HepG2 (cell line): ENCODE data around the gene GATA5. TPM values are rescaled to one million over a fixed set of nuclear protein-coding genes. Genes with fewer than 3 reads are reported as not detected.

Experiments
- CCAR2 ChIP-seq: fragments of 200-400 bp; formaldehyde crosslinking; optimal IDR thresholded peaks from 2 replicates; pipeline ENCODE3; 2018; ENCODE audit warnings: low read depth, mild to moderate bottlenecking, low read length, moderate library complexity
- HNF4G ChIP-seq, 2 experiments: sonication (generic) in 1 of 2; formaldehyde crosslinking in 1 of 2; IDR thresholded peaks; 2 replicates each; pipeline versions ENCODE4 v1.4.0 to v1.6.1; 2011 to 2020; ENCODE audit warnings: borderline replicate concordance in 2 of 2, low read depth in 2 of 2, mild to moderate bottlenecking in 2 of 2, low read length in 1 of 2, missing genetic modification reagents in 1 of 2, moderate library complexity in 1 of 2
- HNRNPLL ChIP-seq: fragments of 200-400 bp; formaldehyde crosslinking; IDR thresholded peaks from 2 replicates; pipeline ENCODE4 v1.6.1; 2017; ENCODE audit warnings: mild to moderate bottlenecking, low read depth, low read length; ENCODE audit not compliant: poor library complexity, severe bottlenecking
- HNRNPUL1 ChIP-seq: fragments of 200-400 bp; formaldehyde crosslinking; IDR thresholded peaks from 2 replicates; pipeline ENCODE4 v1.6.1; 2017; ENCODE audit warnings: low read depth, mild to moderate bottlenecking, low read length, moderate library complexity
- KMT2B ChIP-seq: IDR thresholded peaks from 2 replicates; pipeline ENCODE4 v1.6.1; 2016; ENCODE audit warnings: missing genetic modification reagents, missing compliant biosample characterization
- NFYB ChIP-seq: sonication (generic); formaldehyde crosslinking; IDR thresholded peaks from 2 replicates; pipeline ENCODE4 v1.4.0; 2020; ENCODE audit warnings: missing genetic modification reagents
- PTBP1 ChIP-seq: fragments of 200-400 bp; formaldehyde crosslinking; IDR thresholded peaks from 2 replicates; pipeline ENCODE4 v1.6.1; 2018; ENCODE audit warnings: low read length, low read depth; ENCODE audit not compliant: poor library complexity, severe bottlenecking
- ZMYM3 ChIP-seq: sonication (generic); formaldehyde crosslinking; IDR thresholded peaks from 2 replicates; pipeline ENCODE4 v1.5.1; 2020; ENCODE audit warnings: mild to moderate bottlenecking, missing genetic modification reagents
- ZMYM4 ChIP-seq: sonication (generic); formaldehyde crosslinking; IDR thresholded peaks from 2 replicates; pipeline ENCODE4 v1.8.1; 2023; ENCODE audit warnings: mild to moderate bottlenecking, missing genetic modification reagents
- ZNF232 ChIP-seq: sonication (generic); formaldehyde crosslinking; IDR thresholded peaks from 2 replicates; pipeline ENCODE4 v1.4.0; 2020; ENCODE audit warnings: missing genetic modification reagents, borderline replicate concordance
- ZNF773 ChIP-seq: sonication (generic); formaldehyde crosslinking; IDR thresholded peaks from 2 replicates; pipeline ENCODE4 v1.4.0; 2020; ENCODE audit warnings: missing genetic modification reagents, borderline replicate concordance
- polyA plus RNA-seq, 8 experiments: library from polyadenylated mRNA; depleted of rRNA in 3 of 8; stranded (reverse) in 7 of 8; unstranded in 1 of 8; fragments of >200 nt; fragmentation: Illumina TruSeq in 4 of 8; extraction: Trizol in 4 of 8; gene quantifications; 2 replicates each; pipeline versions ENCODE4 v1.2.1 to v1.2.3, GENCODE V29; 2011 to 2016; ENCODE audit warnings: low read depth in 4 of 8, missing spikeins in 1 of 8, mixed read lengths in 1 of 8; ENCODE audit not compliant: insufficient read depth in 1 of 8
- total RNA-seq, 5 experiments: library from RNA; depleted of rRNA; stranded (reverse); fragments of >200 nt; fragmentation: Illumina TruSeq; extraction: Trizol; gene quantifications; 2 replicates each; pipeline ENCODE4 v1.2.3, GENCODE V29; 2016; ENCODE audit warnings: low read depth in 1 of 5
- TF ChIP-seq, protein P1 (sequence below), 2 experiments: fragments of 450-650 bp in 1 of 2; sonication (generic) in 1 of 2; formaldehyde crosslinking in 1 of 2; IDR thresholded peaks; 2 replicates each; pipeline versions ENCODE4 v1.6.1 to v1.8.0; 2016 to 2022; ENCODE audit warnings: antibody characterized with exemption in 1 of 2, mild to moderate bottlenecking in 1 of 2, missing genetic modification reagents in 1 of 2
- TF ChIP-seq, protein P2 (sequence below): sonication (generic); formaldehyde crosslinking; IDR thresholded peaks from 2 replicates; pipeline ENCODE4 v1.8.0; 2023; ENCODE audit warnings: mild to moderate bottlenecking, missing genetic modification reagents
- TF ChIP-seq, protein P3 (sequence below): sonication (generic); formaldehyde crosslinking; IDR thresholded peaks from 2 replicates; pipeline ENCODE4 v1.5.1; 2020; ENCODE audit warnings: missing genetic modification reagents, mild to moderate bottlenecking, borderline replicate concordance
- TF ChIP-seq, protein P4 (sequence below): IDR thresholded peaks from 2 replicates; pipeline ENCODE4 v1.6.1; 2012; ENCODE audit warnings: inconsistent platforms

GATA5 gene
- total and polyA plus RNA-seq, 2 of the 13 experiments (the other 11 are each of a cell fraction or from before 2014, with no cell fraction given) = 0.12 to 0.20 TPM

DNA sequence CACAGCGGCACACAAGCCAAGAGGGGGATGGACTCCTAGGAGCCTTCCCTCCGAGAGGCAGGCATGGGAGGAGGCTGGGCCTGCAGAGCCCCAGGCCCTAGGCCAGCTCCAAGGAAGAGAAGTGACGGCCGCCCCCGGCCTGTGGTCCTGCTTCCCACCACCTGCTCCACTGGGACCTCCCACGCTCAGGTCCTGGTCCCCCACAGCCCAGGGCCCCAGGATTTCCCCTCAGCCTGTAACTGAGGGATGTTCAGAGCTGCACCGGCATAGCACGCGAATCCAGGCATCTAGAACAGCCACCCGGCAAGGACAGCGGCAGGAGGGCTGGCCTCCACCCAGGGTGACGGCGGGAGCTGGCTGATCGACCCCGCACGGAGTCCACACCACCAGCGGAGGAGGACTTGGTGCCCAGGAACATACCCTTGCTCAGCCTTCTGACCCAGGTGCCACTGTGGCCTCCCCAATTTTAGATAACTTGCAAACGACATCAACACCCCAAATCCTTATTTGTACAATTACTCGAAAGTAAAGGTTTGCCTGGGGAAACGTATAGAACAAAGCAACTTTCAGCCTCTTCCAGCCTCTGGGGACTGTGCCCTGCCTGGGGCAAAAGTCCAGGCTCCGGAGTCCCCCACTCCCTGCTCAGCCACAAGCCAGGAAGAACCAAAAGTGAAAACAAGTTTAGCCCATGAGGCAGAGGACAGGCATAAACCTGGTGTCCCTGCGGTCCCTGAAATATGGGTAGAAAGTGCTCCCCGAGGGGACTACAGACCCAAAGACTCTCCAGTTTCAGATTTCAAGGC lies 3.5 kb downstream of the GATA5 start (continued):
- TF ChIP-seq, protein P1, sequence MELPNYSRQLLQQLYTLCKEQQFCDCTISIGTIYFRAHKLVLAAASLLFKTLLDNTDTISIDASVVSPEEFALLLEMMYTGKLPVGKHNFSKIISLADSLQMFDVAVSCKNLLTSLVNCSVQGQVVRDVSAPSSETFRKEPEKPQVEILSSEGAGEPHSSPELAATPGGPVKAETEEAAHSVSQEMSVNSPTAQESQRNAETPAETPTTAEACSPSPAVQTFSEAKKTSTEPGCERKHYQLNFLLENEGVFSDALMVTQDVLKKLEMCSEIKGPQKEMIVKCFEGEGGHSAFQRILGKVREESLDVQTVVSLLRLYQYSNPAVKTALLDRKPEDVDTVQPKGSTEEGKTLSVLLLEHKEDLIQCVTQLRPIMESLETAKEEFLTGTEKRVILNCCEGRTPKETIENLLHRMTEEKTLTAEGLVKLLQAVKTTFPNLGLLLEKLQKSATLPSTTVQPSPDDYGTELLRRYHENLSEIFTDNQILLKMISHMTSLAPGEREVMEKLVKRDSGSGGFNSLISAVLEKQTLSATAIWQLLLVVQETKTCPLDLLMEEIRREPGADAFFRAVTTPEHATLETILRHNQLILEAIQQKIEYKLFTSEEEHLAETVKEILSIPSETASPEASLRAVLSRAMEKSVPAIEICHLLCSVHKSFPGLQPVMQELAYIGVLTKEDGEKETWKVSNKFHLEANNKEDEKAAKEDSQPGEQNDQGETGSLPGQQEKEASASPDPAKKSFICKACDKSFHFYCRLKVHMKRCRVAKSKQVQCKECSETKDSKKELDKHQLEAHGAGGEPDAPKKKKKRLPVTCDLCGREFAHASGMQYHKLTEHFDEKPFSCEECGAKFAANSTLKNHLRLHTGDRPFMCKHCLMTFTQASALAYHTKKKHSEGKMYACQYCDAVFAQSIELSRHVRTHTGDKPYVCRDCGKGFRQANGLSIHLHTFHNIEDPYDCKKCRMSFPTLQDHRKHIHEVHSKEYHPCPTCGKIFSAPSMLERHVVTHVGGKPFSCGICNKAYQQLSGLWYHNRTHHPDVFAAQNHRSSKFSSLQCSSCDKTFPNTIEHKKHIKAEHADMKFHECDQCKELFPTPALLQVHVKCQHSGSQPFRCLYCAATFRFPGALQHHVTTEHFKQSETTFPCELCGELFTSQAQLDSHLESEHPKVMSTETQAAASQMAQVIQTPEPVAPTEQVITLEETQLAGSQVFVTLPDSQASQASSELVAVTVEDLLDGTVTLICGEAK (IDR thresholded peaks at IDR 0.05) = no peak
- TF ChIP-seq, protein P1 (CRISPR knock-in tag; IDR thresholded peaks at IDR 0.05) = peak; percentile 11; the same call in 1 of the 2 replicates
- peak; percentile 29 for TF ChIP-seq CCAR2
- TF ChIP-seq HNF4G (IDR thresholded peaks at IDR 0.05; ENCODE audit: borderline replicate concordance, low read depth, low read length) = peak; percentile 30; the same call in 1 of the 2 replicates
- TF ChIP-seq HNF4G (CRISPR knock-in tag; IDR thresholded peaks at IDR 0.05; ENCODE audit: borderline replicate concordance, low read depth) = peak; percentile 56; the same call in 1 of the 2 replicates
- peak; percentile 61; the same call in 1 of the 2 replicates for TF ChIP-seq ZNF232 (CRISPR knock-in tag)
- TF ChIP-seq, protein P2, sequence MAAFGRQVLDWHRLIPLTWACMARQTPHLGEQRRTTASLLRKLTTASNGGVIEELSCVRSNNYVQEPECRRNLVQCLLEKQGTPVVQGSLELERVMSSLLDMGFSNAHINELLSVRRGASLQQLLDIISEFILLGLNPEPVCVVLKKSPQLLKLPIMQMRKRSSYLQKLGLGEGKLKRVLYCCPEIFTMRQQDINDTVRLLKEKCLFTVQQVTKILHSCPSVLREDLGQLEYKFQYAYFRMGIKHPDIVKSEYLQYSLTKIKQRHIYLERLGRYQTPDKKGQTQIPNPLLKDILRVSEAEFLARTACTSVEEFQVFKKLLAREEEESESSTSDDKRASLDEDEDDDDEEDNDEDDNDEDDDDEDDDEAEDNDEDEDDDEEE = peak; percentile 83
- no peak for TF ChIP-seq PTBP1
- TF ChIP-seq HNRNPUL1 = no peak
- no peak for TF ChIP-seq ZNF773
- no peak for TF ChIP-seq NFYB (CRISPR knock-in tag)
- TF ChIP-seq HNRNPLL = peak; percentile 36
- TF ChIP-seq, protein P3, sequence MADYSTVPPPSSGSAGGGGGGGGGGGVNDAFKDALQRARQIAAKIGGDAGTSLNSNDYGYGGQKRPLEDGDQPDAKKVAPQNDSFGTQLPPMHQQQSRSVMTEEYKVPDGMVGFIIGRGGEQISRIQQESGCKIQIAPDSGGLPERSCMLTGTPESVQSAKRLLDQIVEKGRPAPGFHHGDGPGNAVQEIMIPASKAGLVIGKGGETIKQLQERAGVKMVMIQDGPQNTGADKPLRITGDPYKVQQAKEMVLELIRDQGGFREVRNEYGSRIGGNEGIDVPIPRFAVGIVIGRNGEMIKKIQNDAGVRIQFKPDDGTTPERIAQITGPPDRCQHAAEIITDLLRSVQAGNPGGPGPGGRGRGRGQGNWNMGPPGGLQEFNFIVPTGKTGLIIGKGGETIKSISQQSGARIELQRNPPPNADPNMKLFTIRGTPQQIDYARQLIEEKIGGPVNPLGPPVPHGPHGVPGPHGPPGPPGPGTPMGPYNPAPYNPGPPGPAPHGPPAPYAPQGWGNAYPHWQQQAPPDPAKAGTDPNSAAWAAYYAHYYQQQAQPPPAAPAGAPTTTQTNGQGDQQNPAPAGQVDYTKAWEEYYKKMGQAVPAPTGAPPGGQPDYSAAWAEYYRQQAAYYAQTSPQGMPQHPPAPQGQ = peak; percentile 19; the same call in 1 of the 2 replicates
- no peak for TF ChIP-seq KMT2B (CRISPR knock-in tag)
- TF ChIP-seq, protein P4, sequence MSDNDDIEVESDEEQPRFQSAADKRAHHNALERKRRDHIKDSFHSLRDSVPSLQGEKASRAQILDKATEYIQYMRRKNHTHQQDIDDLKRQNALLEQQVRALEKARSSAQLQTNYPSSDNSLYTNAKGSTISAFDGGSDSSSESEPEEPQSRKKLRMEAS = peak; percentile 26
- no peak for TF ChIP-seq ZMYM4
- TF ChIP-seq ZMYM3 (CRISPR knock-in tag) = peak; percentile 26
